A549 (cell line): ENCODE results near the gene SH3PXD2A.

Source experiments
- HDAC2 ChIP-seq: fragments of 200-600 bp; sonication (generic); IDR thresholded peaks from 2 replicates; pipeline ENCODE4 v1.6.1; 2016
- HOXA7 ChIP-seq: fragments of 250-450 bp; sonication (Bioruptor Pico); IDR thresholded peaks from 2 replicates; pipeline ENCODE4 v1.5.0; 2020; ENCODE audit warnings: mild to moderate bottlenecking, moderate library complexity
- JUN ChIP-seq, 2 experiments: fragments of >200 bp; sonication (Bioruptor Twin); formaldehyde crosslinking; IDR thresholded peaks; 2 replicates in 1 of 2; 3 replicates in 1 of 2; pipeline ENCODE4 v1.6.1; 2016 to 2017
- NPAS2 ChIP-seq: fragments of 250-450 bp; sonication (Bioruptor Pico); IDR thresholded peaks from 2 replicates; pipeline ENCODE4 v1.8.0; 2022; ENCODE audit warnings: mild to moderate bottlenecking, moderate library complexity, borderline replicate concordance
- NR3C1 ChIP-seq: fragments of >200 bp; sonication (Bioruptor Twin); formaldehyde crosslinking; IDR thresholded peaks from 3 replicates; pipeline ENCODE4 v1.6.1; 2017
- POLR2A ChIP-seq: IDR thresholded peaks from 2 replicates; pipeline ENCODE4 v1.6.1; 2012; ENCODE audit warnings: mild to moderate bottlenecking, low read length
- RCOR1 ChIP-seq: fragments of 150-350 bp; IDR thresholded peaks from 2 replicates; pipeline ENCODE4 v1.6.1; 2014; ENCODE audit warnings: antibody characterized with exemption, low read length, low read depth

GRCh38 chr10:103725242-103725641 is 130.1 kb downstream of the SH3PXD2A start:
- TF ChIP-seq HDAC2 (no peak), HOXA7 (CRISPR knock-in tag) (no peak), POLR2A (no peak), RCOR1 (no peak), NPAS2 (no peak), NR3C1 (no peak), JUN (IDR thresholded peaks at IDR 0.05) (no peak)
